NCI-H82 treated with DMSO at 0.1 percent for 48 hours (cell line): ENCODE measurements around the gene ZDHHC14.
A peak's percentile ranks its signal among the peaks of the same experiment; 100 is the strongest.
"Not testable (repeated sequence)": the region's sequence is repeated elsewhere in the genome, so short reads cannot be mapped to it uniquely, and the experiment has no call there.

Source experiments
- DNase-seq: peaks from one replicate; lab custom pipeline; 2025; ENCODE audit not compliant: unreplicated experiment; lab: John Stamatoyannopoulos, UW

ZDHHC14 gene

GRCh38 chr6:157380779-157381561, at the start of gene ZDHHC14:
ZDHHC14 (plus strand) TSS chr6:157381190.
- peak; percentile 57 for DNase-seq

- DNase-seq = no peak
Measured at GRCh38 chr6:157332813-157333212, 48.2 kb upstream of the ZDHHC14 start.

DNA sequence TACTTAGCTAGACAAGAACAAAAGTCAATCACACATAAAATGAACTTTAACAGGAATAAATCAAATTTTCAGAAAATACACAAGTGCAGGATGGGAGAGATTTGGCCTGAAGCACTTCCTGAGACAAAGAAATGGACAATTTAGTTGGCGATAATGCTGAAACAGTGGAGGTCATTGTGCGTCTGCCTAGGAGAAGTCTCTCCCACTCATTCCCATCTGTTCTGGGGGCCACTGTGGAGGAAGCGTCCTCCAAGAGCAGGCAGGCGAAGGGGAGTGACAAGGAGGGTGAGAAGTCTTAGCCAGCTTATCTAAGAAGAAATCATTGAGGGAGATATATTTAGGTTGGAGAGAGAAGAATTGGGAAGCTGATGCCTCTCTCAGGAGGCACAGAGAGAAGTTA, 47.5 kb upstream of the ZDHHC14 start:
- DNase-seq = no peak

- no peak for DNase-seq
Measured at GRCh38 chr6:157333956-157334355, 47.0 kb upstream of the ZDHHC14 start.

DNA sequence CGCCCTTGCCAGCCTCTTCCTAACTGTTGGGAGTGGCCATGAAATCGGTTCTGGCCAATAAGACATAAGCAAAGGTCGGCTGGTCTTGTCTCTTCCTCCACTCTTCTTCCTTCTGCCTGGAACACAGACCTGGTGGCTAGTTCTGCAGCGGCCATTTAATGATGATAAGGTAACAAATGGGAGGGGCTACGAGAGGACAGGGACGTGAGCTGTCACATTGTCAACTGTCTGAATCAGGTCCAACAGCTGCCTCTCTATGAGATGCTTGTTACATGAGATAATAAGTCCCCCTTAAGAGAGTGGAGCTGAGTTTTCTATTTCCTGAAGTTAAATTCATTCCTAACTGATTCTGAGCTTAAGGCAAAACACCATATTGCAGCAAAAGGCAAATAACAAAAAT, 45.2 kb upstream of the ZDHHC14 start:
- peak; percentile 77 for DNase-seq

DNA sequence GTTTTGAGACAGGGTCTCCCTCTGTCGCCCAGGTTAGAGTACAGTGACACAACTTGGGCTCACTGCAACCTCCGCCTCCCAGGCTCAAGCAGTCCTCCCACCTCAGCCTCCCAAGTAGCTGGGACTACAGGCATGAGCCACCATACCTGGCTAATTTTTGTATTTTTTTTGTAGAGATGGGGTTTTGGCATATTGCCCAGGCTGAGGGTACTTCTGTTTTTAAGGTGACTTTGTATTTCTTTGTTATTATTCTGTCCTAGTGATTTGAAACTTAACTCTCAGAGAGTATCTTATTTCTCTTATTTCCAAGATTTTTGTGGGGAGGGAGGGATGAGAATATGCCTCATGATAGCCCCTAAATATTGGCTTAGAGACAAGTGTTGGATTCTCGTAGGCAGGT, 43.7 kb upstream of the ZDHHC14 start:
- DNase-seq = not testable (repeated sequence)

GRCh38 chr6:157337751-157338150, 43.2 kb upstream of the ZDHHC14 start:
- no peak for DNase-seq

DNA sequence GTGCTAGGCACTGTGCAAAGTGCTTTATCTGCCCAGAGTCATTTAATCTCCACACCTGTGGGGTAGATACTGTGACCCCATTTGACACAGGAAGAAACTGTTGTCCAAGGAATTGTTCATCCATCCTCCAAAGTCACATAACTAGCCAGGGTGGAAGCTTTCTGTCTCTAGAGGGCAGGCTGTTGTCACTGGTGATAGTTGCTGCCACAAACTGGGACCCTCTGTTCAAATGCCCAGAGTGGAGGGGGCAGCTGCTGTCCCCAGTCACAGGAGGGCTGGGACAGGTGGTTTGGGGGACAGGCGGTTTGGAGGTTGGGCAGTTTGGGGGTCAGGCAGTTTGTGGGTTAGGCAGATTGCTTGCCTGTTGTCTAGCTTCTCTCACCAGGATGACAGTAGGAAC, 41.6 kb upstream of the ZDHHC14 start:
- no peak for DNase-seq

GRCh38 chr6:157343732-157344131, 37.3 kb upstream of the ZDHHC14 start:
- DNase-seq = no peak

- no peak for DNase-seq
Measured at GRCh38 chr6:157346373-157346772, 34.6 kb upstream of the ZDHHC14 start.

DNA sequence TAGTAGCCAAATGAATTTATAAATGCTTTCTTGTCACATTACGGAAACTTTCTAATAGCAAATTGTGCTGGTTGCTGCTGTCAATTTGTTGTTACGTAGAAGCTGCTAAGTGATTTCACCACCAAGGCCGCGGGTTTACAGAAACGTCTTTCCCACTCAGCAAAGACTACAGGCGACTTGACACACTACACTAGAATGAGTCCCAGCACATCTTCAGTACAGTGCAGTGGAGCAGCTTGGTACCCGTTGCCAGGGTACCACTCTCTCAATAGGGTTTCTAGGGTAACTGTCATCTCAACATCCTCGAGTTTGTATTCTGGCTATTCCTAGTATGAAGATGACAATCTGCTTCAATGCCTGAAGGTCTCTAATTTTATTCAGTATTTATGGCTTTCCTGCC, 22.7 kb upstream of the ZDHHC14 start:
- DNase-seq = no peak

- DNase-seq = no peak
Measured at GRCh38 chr6:157361886-157362285, 19.1 kb upstream of the ZDHHC14 start.

DNA sequence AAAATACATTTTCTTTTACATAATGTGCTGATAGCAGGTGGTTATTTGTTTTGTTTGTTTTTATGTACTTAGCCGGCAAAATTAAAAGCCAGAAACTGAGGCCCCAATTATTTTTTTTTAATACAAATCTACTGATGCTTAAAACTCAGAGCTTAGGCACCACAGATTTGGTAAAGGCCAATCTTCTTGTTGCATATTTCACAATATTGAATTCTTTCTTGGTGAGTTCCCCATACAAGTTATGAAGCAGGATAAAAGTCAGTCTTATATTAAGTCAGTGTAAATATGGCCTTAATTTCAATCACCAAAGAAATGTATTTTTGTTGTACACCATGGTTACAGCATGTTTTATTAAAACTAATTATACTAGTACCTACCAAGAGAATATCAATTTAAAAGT, 16.3 kb upstream of the ZDHHC14 start:
- no peak for DNase-seq

DNA sequence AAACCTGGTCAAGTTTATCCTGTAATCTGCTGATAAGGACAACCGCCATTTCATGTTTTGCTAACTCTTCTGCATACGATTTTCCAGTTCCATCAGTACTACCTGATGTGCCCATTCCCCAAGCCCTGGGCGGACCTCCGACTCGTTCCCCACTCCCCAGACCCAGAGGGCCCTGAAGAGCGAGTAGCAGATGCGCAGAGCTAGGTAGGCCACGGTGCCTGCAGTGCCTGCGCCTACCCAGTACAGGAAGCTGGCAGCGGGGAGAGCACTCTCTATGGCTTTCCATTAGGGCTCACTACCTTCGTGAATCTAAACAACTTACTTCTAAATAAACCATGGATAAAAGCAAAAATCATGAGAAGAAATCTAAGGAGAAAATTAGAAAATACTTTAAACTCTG, 14.3 kb upstream of the ZDHHC14 start:
- no peak for DNase-seq

- no peak for DNase-seq
Measured at GRCh38 chr6:157368359-157369049, 12.5 kb upstream of the ZDHHC14 start.

DNA sequence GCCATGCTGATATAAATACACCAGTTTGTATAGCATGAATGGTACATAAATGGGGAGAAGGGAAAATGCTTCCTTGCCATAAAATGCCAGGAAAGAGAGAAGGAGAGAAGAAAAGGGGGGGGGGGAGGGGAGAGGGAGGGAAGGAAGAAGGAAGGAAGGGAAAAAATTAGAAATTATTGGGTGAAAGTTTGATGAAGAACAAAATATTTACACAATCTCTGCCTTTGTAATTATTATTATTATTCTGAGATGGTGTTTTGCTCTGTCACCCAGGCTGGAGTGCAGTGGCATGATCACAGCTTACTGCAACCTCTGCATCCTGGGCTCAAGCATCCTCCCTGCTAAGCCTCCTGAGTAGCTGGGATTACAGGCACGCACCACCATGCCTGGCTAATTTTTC, 10.2 kb upstream of the ZDHHC14 start:
- DNase-seq = no peak

DNA sequence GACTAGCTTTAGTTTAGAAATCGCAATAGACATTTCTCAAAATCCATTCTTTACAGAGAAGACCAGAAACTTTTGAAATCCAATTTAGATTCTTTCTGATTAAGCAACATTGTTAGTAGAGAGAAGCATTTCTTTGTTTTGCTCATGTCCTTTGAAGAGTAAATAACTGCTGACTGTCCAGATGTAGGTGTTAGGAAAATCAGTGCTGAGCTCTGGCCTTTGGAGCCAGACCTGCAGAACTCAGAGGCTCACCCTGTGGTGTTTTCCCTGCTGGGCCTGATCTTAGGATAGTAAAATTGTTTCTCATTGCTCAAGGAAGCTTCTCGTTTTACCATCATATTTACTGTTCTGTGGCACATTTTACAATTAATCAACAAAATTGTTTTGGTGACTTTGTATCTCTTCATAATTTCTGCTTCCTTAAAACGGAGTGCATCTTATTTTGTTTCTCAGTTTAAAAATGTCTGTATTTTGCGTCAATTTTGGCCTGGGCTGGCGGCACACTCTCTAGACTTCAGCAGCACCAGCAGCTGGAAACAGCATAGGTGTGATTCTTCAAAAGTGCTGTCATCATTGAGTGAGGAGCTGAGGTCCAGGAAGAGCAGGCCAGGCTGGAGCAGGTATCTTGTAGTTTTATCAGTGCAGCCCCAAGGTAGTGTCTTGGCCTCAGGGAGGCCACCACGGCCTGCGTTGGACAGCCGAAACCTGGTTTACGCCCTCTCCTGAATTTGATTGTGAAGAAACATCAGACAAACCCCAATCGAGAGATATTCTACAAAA, 8.3 kb upstream of the ZDHHC14 start:
- DNase-seq = no peak

DNA sequence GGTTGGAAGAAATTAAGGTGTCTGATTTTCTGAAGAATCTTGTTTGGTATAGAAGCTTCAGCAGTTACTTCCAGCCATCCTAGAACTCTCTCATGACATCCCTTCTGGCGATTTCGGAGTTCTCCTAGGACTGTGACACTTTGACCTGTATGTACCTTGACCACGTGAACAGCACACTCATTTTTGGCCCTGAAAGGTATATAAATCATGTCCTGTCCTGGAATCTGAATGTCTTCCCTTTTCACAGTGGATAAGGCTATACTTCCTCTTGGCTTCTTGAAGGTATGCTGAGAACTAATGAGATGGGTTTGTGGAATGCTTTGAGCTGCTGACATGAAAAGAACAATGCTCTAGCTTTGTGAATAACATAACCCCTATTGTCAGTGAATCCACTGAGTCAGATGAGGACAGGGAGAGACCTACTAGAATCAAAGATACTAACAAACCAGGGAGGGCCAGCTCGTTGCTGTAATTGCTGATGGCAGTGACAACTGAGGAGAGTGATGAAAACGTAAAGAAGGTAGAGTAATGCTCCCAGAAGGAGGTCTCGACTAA, 6.0 kb upstream of the ZDHHC14 start:
- no peak for DNase-seq

- no peak for DNase-seq
Measured at GRCh38 chr6:157376241-157376640, 4.7 kb upstream of the ZDHHC14 start.

DNA sequence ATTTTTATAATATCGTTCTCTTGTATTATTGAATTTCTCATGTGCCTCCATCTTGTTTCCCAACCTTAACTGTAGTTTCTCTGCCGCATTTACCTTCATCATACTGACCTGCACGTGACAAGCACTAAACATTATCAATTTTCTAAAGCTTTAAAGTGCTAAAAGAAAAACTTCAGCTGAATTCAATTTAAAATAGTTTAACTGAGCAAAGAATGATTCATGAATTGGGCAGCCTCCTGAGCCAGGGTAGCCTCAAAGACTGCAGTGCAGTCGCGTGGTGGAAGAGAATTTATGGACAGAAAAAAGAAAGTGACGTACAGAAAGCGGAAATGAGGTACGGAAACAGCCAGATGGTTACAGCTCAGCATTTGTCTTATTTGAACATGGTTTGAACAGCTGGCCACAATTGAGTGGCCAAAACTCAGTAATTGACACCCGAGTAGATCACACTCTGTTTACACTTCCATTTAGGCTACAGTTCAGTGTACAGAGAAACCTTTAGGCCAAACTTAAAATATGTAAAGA, 4.2 kb upstream of the ZDHHC14 start:
- DNase-seq = no peak
